Measurements from ENCODE around the gene TLL1. TPM values are rescaled to one million over a fixed set of nuclear protein-coding genes. Genes with fewer than 3 reads are reported as not detected.
A peak's percentile ranks its signal among the peaks of the same experiment; 100 is the strongest.

The TLL1 gene
- polyA plus RNA-seq, 1 of the 3 experiments (the other 2 are of a cell fraction) = 0.07 TPM

DNA sequence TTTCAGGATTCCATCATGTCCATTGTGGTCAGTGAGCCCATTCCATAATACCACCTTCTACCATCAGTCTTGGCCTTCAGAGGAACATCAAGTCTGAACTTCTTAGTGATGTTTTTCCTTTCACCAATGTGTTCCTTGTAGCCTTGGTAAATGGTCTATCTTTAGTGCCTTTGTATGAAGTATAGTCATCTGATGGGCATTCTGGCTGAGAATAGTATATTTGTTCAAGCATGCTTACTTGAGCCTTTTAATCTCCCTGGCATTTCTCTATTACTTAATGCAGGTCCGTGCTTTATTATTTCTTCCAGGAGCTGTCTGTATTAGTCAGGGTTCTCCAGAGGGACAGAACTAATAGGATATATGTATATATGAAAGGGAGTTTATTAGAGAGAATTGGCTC lies 99.7 kb downstream of the TLL1 start:
- ChIA-PET CTCF (no interaction called here), POLR2A (no interaction called here)
- Histone ChIP-seq H3K27ac (ENCODE audit: low read depth in 2 of 2, low read length in 1 of 2) (no peak overlapping the region), H3K9me2 (no peaks in the 10 kb centered on the region), H4K20me1 (ENCODE audit: insufficient read depth) (no peaks in the 10 kb centered on the region), H3K36me3 (replicated peaks in 1 of 2; ENCODE audit: control insufficient read depth in 1 of 2, insufficient read depth in 2 of 2, low read length in 1 of 2) (no peaks in the 10 kb centered on the region), H2AFZ (ENCODE audit: low read depth) (0 out of 2 replicates have a peak overlapping the region, but pooled peaks have one; percentile 11), H3K4me2 (no peak overlapping the region), H3K4me1 (ENCODE audit: control insufficient read depth in 1 of 2, insufficient read depth in 2 of 2, low read depth in 1 of 2, low read length in 1 of 2) (no peaks in the 10 kb centered on the region), H3K9ac (no peak overlapping the region), H3F3A (replicated peaks; ENCODE audit: insufficient read depth) (no peaks in the 10 kb centered on the region), H3K4me3 (ENCODE audit: low read depth in 2 of 2, low read length in 1 of 2) (no peak overlapping the region), H3K9me3 (no peaks in the 10 kb centered on the region), H3K27me3 (ENCODE audit: insufficient read depth) (no peaks in the 10 kb centered on the region), H3K79me2 (ENCODE audit: insufficient read depth) (no peaks in the 10 kb centered on the region)
- no peak for DNase-seq
- TF ChIP-seq RCOR1 (IDR thresholded peaks at IDR 0.05; ENCODE audit: low read length) (no peak), RFX5 (IDR thresholded peaks at IDR 0.05; ENCODE audit: low read length) (no peak), TCF12 (IDR thresholded peaks at IDR 0.05) (no peak), MXI1 (IDR thresholded peaks at IDR 0.05; ENCODE audit: low read depth, low read length) (no peak), RXRA (IDR thresholded peaks at IDR 0.05; ENCODE audit: borderline replicate concordance, low read depth) (no peak), GABPA (IDR thresholded peaks at IDR 0.05; ENCODE audit: low read depth) (no peak), YY1 (IDR thresholded peaks at IDR 0.05; ENCODE audit: low read depth) (no peak), FOSL2 (IDR thresholded peaks at IDR 0.05; ENCODE audit: borderline replicate concordance, low read depth) (no peak), NFIC (IDR thresholded peaks at IDR 0.05; ENCODE audit: borderline replicate concordance) (no peak), ELF1 (IDR thresholded peaks at IDR 0.05) (no peak)
- TF ChIP-seq, protein P1, sequence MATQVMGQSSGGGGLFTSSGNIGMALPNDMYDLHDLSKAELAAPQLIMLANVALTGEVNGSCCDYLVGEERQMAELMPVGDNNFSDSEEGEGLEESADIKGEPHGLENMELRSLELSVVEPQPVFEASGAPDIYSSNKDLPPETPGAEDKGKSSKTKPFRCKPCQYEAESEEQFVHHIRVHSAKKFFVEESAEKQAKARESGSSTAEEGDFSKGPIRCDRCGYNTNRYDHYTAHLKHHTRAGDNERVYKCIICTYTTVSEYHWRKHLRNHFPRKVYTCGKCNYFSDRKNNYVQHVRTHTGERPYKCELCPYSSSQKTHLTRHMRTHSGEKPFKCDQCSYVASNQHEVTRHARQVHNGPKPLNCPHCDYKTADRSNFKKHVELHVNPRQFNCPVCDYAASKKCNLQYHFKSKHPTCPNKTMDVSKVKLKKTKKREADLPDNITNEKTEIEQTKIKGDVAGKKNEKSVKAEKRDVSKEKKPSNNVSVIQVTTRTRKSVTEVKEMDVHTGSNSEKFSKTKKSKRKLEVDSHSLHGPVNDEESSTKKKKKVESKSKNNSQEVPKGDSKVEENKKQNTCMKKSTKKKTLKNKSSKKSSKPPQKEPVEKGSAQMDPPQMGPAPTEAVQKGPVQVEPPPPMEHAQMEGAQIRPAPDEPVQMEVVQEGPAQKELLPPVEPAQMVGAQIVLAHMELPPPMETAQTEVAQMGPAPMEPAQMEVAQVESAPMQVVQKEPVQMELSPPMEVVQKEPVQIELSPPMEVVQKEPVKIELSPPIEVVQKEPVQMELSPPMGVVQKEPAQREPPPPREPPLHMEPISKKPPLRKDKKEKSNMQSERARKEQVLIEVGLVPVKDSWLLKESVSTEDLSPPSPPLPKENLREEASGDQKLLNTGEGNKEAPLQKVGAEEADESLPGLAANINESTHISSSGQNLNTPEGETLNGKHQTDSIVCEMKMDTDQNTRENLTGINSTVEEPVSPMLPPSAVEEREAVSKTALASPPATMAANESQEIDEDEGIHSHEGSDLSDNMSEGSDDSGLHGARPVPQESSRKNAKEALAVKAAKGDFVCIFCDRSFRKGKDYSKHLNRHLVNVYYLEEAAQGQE (IDR thresholded peaks at IDR 0.05; ENCODE audit: low read depth, low read length) = no peak
- TF ChIP-seq, protein P2, sequence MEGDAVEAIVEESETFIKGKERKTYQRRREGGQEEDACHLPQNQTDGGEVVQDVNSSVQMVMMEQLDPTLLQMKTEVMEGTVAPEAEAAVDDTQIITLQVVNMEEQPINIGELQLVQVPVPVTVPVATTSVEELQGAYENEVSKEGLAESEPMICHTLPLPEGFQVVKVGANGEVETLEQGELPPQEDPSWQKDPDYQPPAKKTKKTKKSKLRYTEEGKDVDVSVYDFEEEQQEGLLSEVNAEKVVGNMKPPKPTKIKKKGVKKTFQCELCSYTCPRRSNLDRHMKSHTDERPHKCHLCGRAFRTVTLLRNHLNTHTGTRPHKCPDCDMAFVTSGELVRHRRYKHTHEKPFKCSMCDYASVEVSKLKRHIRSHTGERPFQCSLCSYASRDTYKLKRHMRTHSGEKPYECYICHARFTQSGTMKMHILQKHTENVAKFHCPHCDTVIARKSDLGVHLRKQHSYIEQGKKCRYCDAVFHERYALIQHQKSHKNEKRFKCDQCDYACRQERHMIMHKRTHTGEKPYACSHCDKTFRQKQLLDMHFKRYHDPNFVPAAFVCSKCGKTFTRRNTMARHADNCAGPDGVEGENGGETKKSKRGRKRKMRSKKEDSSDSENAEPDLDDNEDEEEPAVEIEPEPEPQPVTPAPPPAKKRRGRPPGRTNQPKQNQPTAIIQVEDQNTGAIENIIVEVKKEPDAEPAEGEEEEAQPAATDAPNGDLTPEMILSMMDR (IDR thresholded peaks at IDR 0.05) = no peak
- 14% methylated on average over 1 of the region's 1 CpG for WGBS (ENCODE audit: low lambda C conversion rate)

DNA sequence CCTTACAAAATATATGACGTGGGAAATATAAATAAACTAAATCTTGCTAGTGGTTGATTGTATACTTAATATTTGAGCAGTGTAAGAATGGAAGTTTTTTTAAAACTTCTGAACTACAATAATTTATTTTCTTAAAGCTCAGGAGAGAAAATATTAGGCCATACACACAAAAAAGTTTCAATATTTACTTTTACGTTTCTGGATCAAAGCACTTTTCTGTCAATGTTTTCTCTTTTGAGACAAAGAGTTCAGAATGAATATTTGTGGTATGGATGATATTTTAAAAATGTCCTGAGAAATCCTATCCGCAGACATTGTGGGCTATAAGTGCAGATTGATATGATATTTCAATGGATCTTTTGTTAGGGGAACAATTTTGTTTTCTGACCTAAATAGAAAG lies 109.9 kb downstream of the TLL1 start:
- no peak overlapping the region for H3K9ac ChIP-seq
- no peaks in the 10 kb centered on the region; a peak in 1 of 4 replicates for H3K4me1 ChIP-seq (ENCODE audit: control insufficient read depth in 1 of 2, insufficient read depth in 2 of 2, low read depth in 1 of 2, low read length in 1 of 2)
- no peaks in the 10 kb centered on the region for H3K79me2 ChIP-seq (ENCODE audit: insufficient read depth)
- H2AFZ ChIP-seq (ENCODE audit: low read depth) = no peak overlapping the region
- no peak overlapping the region for H3K4me3 ChIP-seq (ENCODE audit: low read depth in 2 of 2, low read length in 1 of 2)
- no peak for DNase-seq
- no peak overlapping the region for H3K4me2 ChIP-seq
- no peaks in the 10 kb centered on the region for H3K36me3 ChIP-seq (replicated peaks in 1 of 2; ENCODE audit: control insufficient read depth in 1 of 2, insufficient read depth in 2 of 2, low read length in 1 of 2)
- no peaks in the 10 kb centered on the region for H3K27me3 ChIP-seq (ENCODE audit: insufficient read depth)
- CTCF ChIA-PET = no interaction called here
- H3F3A ChIP-seq (replicated peaks; ENCODE audit: insufficient read depth) = no peaks in the 10 kb centered on the region
- peak overlapping the region in 1 of 2 experiments; percentile 16; a peak in 1 of 4 replicates for H3K27ac ChIP-seq (ENCODE audit: low read depth in 2 of 2, low read length in 1 of 2)
- no peaks in the 10 kb centered on the region for H4K20me1 ChIP-seq (ENCODE audit: insufficient read depth)
- no peaks in the 10 kb centered on the region for H3K9me2 ChIP-seq
- no peaks in the 10 kb centered on the region for H3K9me3 ChIP-seq
- WGBS (ENCODE audit: low lambda C conversion rate) = 25% methylated on average over 3 of the region's 3 CpGs
- POLR2A ChIA-PET = no interaction called here
- no peak for TF ChIP-seq JUND (IDR thresholded peaks at IDR 0.05)
- no peak for TF ChIP-seq NFIC (IDR thresholded peaks at IDR 0.05; ENCODE audit: borderline replicate concordance)
- TF ChIP-seq, protein P2 (IDR thresholded peaks at IDR 0.05) = no peak
- TF ChIP-seq YY1 (IDR thresholded peaks at IDR 0.05; ENCODE audit: low read depth) = no peak
- TF ChIP-seq TEAD4 (IDR thresholded peaks at IDR 0.05; ENCODE audit: borderline replicate concordance, insufficient read depth) = no peak
- no peak for TF ChIP-seq CHD2 (IDR thresholded peaks at IDR 0.05; ENCODE audit: low read length, partially characterized antibody)
- no peak for TF ChIP-seq RXRA (IDR thresholded peaks at IDR 0.05; ENCODE audit: borderline replicate concordance, low read depth)
- TF ChIP-seq, protein P1 (IDR thresholded peaks at IDR 0.05; ENCODE audit: low read depth, low read length) = no peak

Measured in SK-N-SH (cell line).